Natural killer cell (primary cell): ENCODE measurements around the gene RTN4. TPM values are rescaled to one million over a fixed set of nuclear protein-coding genes. Genes with fewer than 3 reads are reported as not detected.

Experiments used
- ATAC-seq, 3 donors: fragments of 150-1000 bp in 2 of 3; fragments of 200-7000 bp in 1 of 3; cut with Tn5 transposase; 1 replicate in 1 of 3; 2 replicates in 2 of 3; pipeline ENCODE4 v1.10.0; 2021; ENCODE audit warnings: mild to moderate bottlenecking in 2 of 3, moderate library complexity in 2 of 3
- DNase-seq, 2 donors: peaks; one replicate each; pipeline versions ENCODE4 v3.0.0 to v3.0.0-alpha.2; 2013 to 2021; ENCODE audit warnings: mixed read lengths in 1 of 2
- H3K27ac ChIP-seq: one replicate; pipeline ENCODE4 v1.5.1; 2013; ENCODE audit warnings: mild to moderate bottlenecking, low read length
- H3K27me3 ChIP-seq: one replicate; pipeline ENCODE4 v1.6.1; 2013; ENCODE audit warnings: low read length; ENCODE audit not compliant: control insufficient read depth, insufficient read depth
- H3K36me3 ChIP-seq: one replicate; pipeline ENCODE4 v1.6.1; 2013; ENCODE audit warnings: low read length; ENCODE audit not compliant: control insufficient read depth, insufficient read depth
- H3K4me1 ChIP-seq: one replicate; pipeline ENCODE4 v1.6.1; 2013; ENCODE audit warnings: low read length; ENCODE audit not compliant: control insufficient read depth, insufficient read depth
- H3K4me3 ChIP-seq: one replicate; pipeline ENCODE4 v1.5.1; 2013; ENCODE audit warnings: low read length
- H3K9me3 ChIP-seq: one replicate; pipeline ENCODE4 v1.6.1; 2013; ENCODE audit warnings: low read length; ENCODE audit not compliant: control insufficient read depth, insufficient read depth
- H3K27ac Mint-ChIP-seq, 2 donors: one replicate each; pipeline ENCODE4 v1.8.0; 2022; ENCODE audit warnings: mild to moderate bottlenecking in 2 of 2, mixed read lengths in 2 of 2, moderate library complexity in 1 of 2
- H3K27me3 Mint-ChIP-seq, 2 donors: one replicate each; pipeline ENCODE4 v1.8.0; 2022; ENCODE audit warnings: low read depth in 2 of 2, mixed read lengths in 2 of 2
- H3K36me3 Mint-ChIP-seq: one replicate; pipeline ENCODE4 v1.8.0; 2022; ENCODE audit warnings: mixed read lengths
- H3K4me1 Mint-ChIP-seq, 2 donors: one replicate each; pipeline ENCODE4 v1.8.0; 2022; ENCODE audit warnings: mixed read lengths in 2 of 2
- H3K4me3 Mint-ChIP-seq: one replicate; pipeline ENCODE4 v1.8.0; 2022; ENCODE audit warnings: mild to moderate bottlenecking, moderate library complexity, mixed read lengths
- H3K9me3 Mint-ChIP-seq, 2 donors: one replicate each; pipeline ENCODE4 v1.8.0; 2022; ENCODE audit warnings: mixed read lengths in 2 of 2
- CTCF ChIP-seq: fragments of 200-600 bp; IDR thresholded peaks from one replicate; pipeline ENCODE4 v1.8.0; 2022; ENCODE audit warnings: antibody characterized with exemption
- WGBS: methylation state at CpG from one replicate; pipeline ENCODE4 v1.1.7; 2013; ENCODE audit warnings: missing lambda C conversion rate; ENCODE audit not compliant: insufficient coverage; 5-methylcytosine and 5-hydroxymethylcytosine counted together
- intact Hi-C: fragments of 100-400 bp; cut with micrococcal nuclease; formaldehyde crosslinking; loops from one replicate; pipeline ENCODE4 v1.14.2; 2022
- total RNA-seq, 4 donors: library from RNA; stranded (reverse); fragments of 120-200 nt in 1 of 4; gene quantifications; one replicate each; pipeline versions ENCODE4 v1.2.3 to v1.2.4, GENCODE V29; 2013 to 2022

The RTN4 gene
- total RNA-seq, 3 donors from 2014 or later (not counting 1 experiment from before 2014, with no cell fraction given) = 100 to 117 (median 109) TPM

DNA sequence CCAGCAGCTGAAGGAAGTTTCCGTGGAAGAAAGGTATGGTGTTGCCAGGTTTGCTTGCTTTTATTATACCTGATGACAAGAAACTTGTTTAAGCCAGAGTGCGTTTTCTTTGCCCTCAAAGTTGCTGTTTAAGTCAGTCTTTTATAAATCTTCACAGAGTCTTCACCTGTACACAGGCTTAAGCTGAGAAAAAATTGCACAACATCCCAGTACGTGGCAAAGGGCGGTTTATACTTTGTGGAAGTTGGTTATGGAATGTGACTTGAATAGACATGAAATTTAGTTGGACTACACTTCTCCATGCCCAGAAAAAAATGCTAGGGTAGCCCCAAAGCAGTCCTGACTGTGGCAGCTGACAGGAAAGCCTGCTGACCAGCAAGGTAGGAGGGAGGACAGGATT, 121.5 kb downstream of the RTN4 start:
- Mint-ChIP-seq H3K27me3 (no peaks in the 10 kb centered on the region), H3K9me3 (no peaks in the 10 kb centered on the region), H3K4me3 (no peak overlapping the region), H3K36me3 (no peaks in the 10 kb centered on the region), H3K4me1 (peaks cover 12 to 18% of the 10 kb centered on the region in 2 donors), H3K27ac (no peak overlapping the region)
- no peak for ATAC-seq
- 94% methylated on average over 3 of the region's 4 CpGs for WGBS
- Histone ChIP-seq H3K27me3 (no peaks in the 10 kb centered on the region), H3K36me3 (no peaks in the 10 kb centered on the region), H3K4me3 (no peak overlapping the region), H3K4me1 (no peaks in the 10 kb centered on the region), H3K27ac (no peak overlapping the region), H3K9me3 (no peaks in the 10 kb centered on the region)
- intact Hi-C loops = no loop called here
- DNase-seq = no peak
- no peak for TF ChIP-seq CTCF

DNA sequence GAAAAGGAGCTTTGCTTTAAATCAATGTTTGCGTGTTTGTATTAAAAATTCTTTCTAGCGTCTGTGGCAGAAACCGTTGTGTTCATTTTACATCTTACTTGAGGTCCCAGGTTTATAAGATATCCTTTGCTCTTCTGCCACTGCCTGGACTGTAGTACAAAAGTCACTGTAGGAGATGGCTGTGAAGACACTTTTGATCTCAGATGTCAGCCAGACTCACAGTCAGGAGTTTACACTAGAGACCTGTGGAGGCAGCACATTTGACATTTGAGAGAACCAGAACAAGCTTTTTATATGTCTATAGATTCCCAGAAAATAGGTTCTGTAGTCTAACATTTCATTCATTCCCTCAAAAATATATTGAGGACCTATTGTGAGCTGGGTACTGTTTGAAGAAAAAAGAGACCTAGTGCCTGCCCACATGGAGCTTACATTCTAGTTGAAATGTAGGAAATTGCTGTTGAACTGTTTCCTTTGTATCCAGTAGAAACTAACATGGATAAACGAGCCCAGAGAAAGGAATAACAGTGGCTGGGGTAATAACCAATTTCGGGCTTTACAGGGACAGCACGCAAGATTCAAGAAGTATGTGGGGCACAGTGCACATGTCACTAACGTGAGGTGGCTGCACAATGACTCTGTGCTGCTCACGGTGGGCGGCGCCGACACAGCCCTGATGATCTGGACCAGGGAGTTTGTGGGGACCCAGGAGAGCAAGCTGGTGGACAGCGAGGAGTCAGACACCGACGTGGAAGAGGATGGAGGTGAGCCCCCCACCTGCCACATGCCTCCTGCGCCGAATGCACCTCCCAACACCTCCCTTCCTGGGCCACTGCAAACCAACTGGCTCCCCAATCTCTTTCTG, 122.3 kb downstream of the RTN4 start:
- Histone ChIP-seq H3K36me3 (no peaks in the 10 kb centered on the region), H3K4me3 (no peak overlapping the region), H3K27ac (no peak overlapping the region), H3K4me1 (no peaks in the 10 kb centered on the region), H3K27me3 (no peaks in the 10 kb centered on the region), H3K9me3 (no peaks in the 10 kb centered on the region)
- Mint-ChIP-seq H3K4me1 (peaks cover 12 to 18% of the 10 kb centered on the region in 2 donors), H3K27me3 (no peaks in the 10 kb centered on the region), H3K27ac (no peak overlapping the region), H3K4me3 (no peak overlapping the region), H3K9me3 (no peaks in the 10 kb centered on the region), H3K36me3 (no peaks in the 10 kb centered on the region)
- intact Hi-C loops = no loop called here
- no peak for TF ChIP-seq CTCF
- no peak for ATAC-seq
- no peak for DNase-seq
- 95% methylated on average over 16 of the region's 16 CpGs for WGBS

- intact Hi-C loops = no loop called here
- WGBS = 91% methylated on average over 7 of the region's 8 CpGs
- Mint-ChIP-seq H3K27ac (no peak overlapping the region), H3K9me3 (no peaks in the 10 kb centered on the region), H3K27me3 (no peaks in the 10 kb centered on the region), H3K36me3 (no peaks in the 10 kb centered on the region), H3K4me3 (no peak overlapping the region), H3K4me1 (peaks cover 12 to 18% of the 10 kb centered on the region in 2 donors)
- Histone ChIP-seq H3K36me3 (no peaks in the 10 kb centered on the region), H3K4me3 (no peak overlapping the region), H3K27ac (no peak overlapping the region), H3K9me3 (no peaks in the 10 kb centered on the region), H3K4me1 (no peaks in the 10 kb centered on the region), H3K27me3 (no peaks in the 10 kb centered on the region)
- ATAC-seq (no peak), DNase-seq (no peak)
- no peak for TF ChIP-seq CTCF
These were observed 123.0 kb downstream of the RTN4 start for GRCh38 chr2:54927085-54927750.
